Lower leg skin (tissue), 4 donors: ENCODE data around the gene ZSCAN10. TPM values are rescaled to one million over a fixed set of nuclear protein-coding genes. Genes with fewer than 3 reads are reported as not detected.
A peak's percentile ranks its signal among the peaks of the same experiment; 100 is the strongest.

Source experiments
- DNase-seq, 2 donors: peaks; one replicate each; pipeline ENCODE4 v3.0.0-alpha.2; 2019; ENCODE audit warnings: low spot score in 2 of 2
- H3K4me3 ChIP-seq: fragments of 200-600 bp; sonication (generic); 2 replicates; pipeline ENCODE4 v1.5.1; 2017; ENCODE audit warnings: mild to moderate bottlenecking, low read depth; ENCODE audit not compliant: poor library complexity, severe bottlenecking
- POLR2A ChIP-seq, 2 donors: fragments of 450-650 bp; IDR thresholded peaks; one replicate each; pipeline ENCODE4 v1.6.1; 2016 to 2017; ENCODE audit warnings: antibody characterized with exemption in 2 of 2, mild to moderate bottlenecking in 1 of 2, moderate library complexity in 1 of 2
- WGBS, 2 donors: methylation state at CpG; one replicate each; pipeline ENCODE4 v1.1.5; 2018; 5-methylcytosine and 5-hydroxymethylcytosine counted together
- intact Hi-C: fragments of 100-400 bp; cut with DNase I; formaldehyde crosslinking; loops from one replicate; pipeline ENCODE4 v1.15.0; 2023; ENCODE audit warnings: low total_unique reads
- total RNA-seq, 4 donors: library from RNA; depleted of rRNA; stranded (reverse); fragments of >200 nt; gene quantifications; one replicate each; pipeline ENCODE4 v1.1.0, GENCODE V29; 2016
- TF ChIP-seq, protein P1 (sequence below), 3 donors: fragments of 450-650 bp; IDR thresholded peaks; one replicate each; pipeline ENCODE4 v1.5.1; 2016; ENCODE audit warnings: antibody characterized with exemption in 3 of 3, mild to moderate bottlenecking in 3 of 3, moderate library complexity in 2 of 3

Gene ZSCAN10
- total RNA-seq, 4 donors from 2014 or later: not detected

DNA sequence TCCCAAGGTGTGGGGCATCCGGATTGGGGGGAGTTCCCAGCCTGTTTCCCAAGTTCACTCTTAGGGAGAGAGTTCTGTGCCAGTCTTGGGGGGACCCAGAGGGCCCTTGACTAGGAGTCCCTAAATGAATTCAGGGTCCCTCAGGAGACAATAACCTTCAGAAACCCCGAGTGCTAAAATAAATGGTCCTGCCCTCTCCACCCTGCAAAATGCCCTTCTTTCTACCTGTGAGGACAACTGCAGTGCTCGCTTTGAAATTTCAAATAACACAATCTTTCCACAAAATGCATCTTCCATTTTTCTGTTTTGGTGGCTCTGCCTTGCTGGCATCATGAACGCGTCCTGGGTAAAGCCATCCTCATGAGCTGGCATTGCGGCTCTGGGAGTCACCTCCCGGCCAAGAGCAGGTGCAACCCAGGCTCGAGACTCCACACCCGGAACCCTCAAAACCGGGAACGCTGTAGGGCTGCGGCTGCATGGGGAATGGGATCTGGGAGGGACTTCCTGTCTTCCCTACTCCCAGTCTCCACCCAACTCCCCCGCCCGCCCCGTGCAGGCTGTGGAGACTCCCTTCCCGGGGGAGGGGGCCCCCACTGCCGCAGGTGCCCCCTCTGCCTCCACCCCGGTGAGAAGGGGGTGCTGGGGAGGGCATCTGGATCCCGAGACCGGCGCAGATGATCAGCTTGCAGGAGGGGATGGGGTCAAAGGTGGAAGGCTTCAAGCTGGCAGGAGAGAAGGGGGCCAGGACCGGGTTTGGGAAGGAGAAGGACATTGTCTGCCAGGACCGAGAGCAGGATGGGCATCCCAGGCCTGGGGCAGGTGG is 13.2 kb upstream of the ZSCAN10 start, which contains the start of gene ZNF205:
TSS of gene ZNF205 (plus strand) at position 529 of the 823 bp plus-strand sequence. CDS start 845 bp downstream, outside the sequence.
- intact Hi-C loops: no loop called here
- WGBS, 2 donors: 9 to 13% methylated on average over 23 of the region's 23 CpGs
- DNase-seq: peak; percentile 64 to 94
- TF ChIP-seq, protein P1, sequence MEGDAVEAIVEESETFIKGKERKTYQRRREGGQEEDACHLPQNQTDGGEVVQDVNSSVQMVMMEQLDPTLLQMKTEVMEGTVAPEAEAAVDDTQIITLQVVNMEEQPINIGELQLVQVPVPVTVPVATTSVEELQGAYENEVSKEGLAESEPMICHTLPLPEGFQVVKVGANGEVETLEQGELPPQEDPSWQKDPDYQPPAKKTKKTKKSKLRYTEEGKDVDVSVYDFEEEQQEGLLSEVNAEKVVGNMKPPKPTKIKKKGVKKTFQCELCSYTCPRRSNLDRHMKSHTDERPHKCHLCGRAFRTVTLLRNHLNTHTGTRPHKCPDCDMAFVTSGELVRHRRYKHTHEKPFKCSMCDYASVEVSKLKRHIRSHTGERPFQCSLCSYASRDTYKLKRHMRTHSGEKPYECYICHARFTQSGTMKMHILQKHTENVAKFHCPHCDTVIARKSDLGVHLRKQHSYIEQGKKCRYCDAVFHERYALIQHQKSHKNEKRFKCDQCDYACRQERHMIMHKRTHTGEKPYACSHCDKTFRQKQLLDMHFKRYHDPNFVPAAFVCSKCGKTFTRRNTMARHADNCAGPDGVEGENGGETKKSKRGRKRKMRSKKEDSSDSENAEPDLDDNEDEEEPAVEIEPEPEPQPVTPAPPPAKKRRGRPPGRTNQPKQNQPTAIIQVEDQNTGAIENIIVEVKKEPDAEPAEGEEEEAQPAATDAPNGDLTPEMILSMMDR (IDR thresholded peaks at IDR 0.05): no peak
- no peak for TF ChIP-seq POLR2A (IDR thresholded peaks at IDR 0.05)
- H3K4me3 ChIP-seq: peak within 1 kb of the TSS; percentile 74

DNA sequence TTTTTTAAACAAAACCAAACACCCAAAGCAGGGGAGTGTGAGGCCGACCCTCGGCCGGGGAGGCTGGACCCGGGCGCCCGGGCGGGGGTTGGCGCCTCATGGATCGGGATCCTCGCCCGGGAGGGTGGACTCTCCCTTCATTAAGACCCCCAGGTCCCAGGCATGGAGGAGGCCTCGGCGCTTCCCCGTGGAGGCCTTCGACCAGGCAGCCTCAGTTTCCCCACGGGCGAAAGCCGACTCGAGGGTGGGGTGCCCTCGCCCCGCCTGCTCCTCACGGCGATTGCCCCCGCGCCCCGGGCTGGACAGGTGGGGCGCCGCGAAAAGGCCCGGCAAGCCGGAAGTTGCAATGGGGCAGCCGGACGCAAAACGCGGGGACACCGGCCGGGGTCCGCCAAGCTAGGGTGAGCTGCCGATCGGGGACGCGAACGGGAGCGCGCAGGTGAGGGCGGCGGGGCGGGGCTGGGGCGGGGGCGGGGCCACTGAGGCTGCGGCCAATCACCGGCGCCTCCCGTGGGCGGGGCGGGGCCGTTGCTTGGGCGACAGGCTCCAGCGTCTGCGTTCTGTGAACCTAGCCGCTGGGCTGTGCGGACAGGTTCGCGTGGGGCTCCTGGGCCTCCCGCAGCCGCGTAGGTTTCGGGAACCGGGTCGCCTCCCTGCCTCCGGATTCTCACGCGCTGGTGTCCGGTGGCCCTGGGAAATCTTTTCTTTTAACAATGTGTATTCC is 7.3 kb upstream of the ZSCAN10 start:
- H3K4me3 ChIP-seq: peak overlapping the region; percentile 55
- intact Hi-C loops: no loop called here
- WGBS, 2 donors: 0 to 1% methylated on average over 41 to 74 of the region's 74 CpGs

DNA sequence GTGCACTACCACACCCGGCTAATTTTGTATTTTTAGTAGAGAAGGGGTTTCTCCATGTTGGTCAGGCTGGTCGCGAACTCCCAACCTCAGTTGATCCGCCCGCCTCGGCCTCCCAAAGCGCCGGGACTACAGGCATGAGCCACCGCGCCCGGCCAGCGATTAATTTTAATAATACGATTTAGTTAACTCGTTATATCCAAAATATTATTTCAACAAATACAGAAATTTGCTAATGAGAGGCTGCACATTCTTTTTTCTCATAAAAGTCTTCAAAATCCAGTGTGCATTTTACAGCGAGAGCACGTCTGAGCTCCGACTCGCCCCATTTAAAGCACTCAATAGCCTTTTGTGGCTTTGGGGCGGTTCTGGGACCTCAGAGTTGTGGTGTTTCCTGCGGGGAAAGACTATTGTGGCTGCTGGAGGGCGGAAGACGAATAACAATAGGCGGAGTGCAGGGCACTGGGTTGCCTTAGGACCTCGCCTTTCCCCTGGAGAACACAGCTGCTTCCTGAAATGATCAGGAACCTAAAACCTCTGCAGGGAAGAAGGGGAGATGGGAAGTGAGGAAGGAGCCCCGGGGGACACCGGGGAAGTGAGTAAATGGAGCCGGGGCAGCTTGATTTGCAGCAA is 2.9 kb upstream of the ZSCAN10 start:
- no peak for DNase-seq
- intact Hi-C loops: no loop called here
- TF ChIP-seq, protein P1 (IDR thresholded peaks at IDR 0.05): no peak
- no peak for TF ChIP-seq POLR2A (IDR thresholded peaks at IDR 0.05)
- no peak overlapping the region for H3K4me3 ChIP-seq
- 56 to 63% methylated on average over 27 of the region's 27 CpGs for WGBS, 2 donors

More for the DNA sequence above, 7.3 kb upstream of the ZSCAN10 start:
- DNase-seq: peak; percentile 86 to 98
- no peak for TF ChIP-seq POLR2A (IDR thresholded peaks at IDR 0.05)
- TF ChIP-seq, protein P1 (IDR thresholded peaks at IDR 0.05): no peak

DNA sequence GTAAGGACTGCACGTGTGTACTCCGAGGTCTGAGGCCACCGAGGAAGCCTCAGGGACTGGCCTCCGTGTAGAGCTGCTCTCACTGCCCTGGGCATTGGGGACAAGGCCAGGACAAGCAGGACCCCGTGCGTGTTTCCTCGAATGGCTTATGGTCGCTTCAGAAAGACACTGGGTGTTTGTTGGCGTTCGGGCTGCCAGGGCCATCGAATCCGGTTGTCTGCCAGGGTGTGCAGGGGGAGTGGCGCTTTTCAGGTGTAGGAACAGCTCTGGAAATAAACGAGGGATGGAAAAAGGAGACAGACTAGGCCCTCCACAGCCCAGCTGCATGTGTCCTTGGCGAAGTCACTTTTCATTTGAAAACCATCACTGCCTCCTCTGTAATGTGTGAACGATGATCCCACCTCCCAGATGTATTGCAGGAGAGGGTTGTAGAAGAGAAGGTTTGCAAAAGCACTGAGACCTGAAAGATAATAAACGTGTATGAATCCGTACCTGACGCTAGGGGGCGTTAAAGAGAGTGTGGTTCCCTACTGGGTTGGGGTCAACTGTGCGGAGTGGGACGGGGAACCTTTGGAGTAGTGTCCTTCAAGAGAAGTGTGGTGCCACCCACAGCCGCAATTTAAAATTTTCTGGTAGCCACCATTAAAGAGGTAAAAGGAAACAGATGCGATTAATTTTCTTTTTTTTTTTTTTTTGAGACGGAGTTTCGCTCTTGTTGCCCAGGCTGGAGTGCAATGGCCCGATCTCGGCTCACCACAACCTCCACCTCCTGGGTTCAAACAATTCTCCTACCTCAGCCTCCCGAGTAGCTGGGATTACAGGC is 2.1 kb upstream of the ZSCAN10 start:
- intact Hi-C loops: no loop called here
- no peak for DNase-seq

More for the DNA sequence above, 2.1 kb upstream of the ZSCAN10 start:
- WGBS, 2 donors: 58 to 65% methylated on average over 29 of the region's 29 CpGs
- no peak for TF ChIP-seq POLR2A (IDR thresholded peaks at IDR 0.05)
- TF ChIP-seq, protein P1 (IDR thresholded peaks at IDR 0.05): no peak
- no peak overlapping the region for H3K4me3 ChIP-seq
